NCI-H2029 (cell line): ENCODE results near the gene DNAAF8.
A peak's percentile ranks its signal among the peaks of the same experiment; 100 is the strongest.
"Not testable (repeated sequence)": the region's sequence is repeated elsewhere in the genome, so short reads cannot be mapped to it uniquely, and the experiment has no call there.

Experiments
- DNase-seq: peaks from one replicate; lab custom pipeline; 2025; lab: John Stamatoyannopoulos, UW

Gene DNAAF8

GRCh38 chr16:4783251-4783950, 49.1 kb downstream of the DNAAF8 start:
- no peak for DNase-seq

GRCh38 chr16:4783951-4784336, 49.6 kb downstream of the DNAAF8 start:
- no peak for DNase-seq

GRCh38 chr16:4784444-4784987, 50.2 kb downstream of the DNAAF8 start:
- not testable (repeated sequence) for DNase-seq

- DNase-seq: no peak
Observed at GRCh38 chr16:4785758-4786433, 51.6 kb downstream of the DNAAF8 start.

- DNase-seq: no peak
Observed at GRCh38 chr16:4787068-4787467, 52.7 kb downstream of the DNAAF8 start.

- no peak for DNase-seq
Observed at GRCh38 chr16:4787627-4788482, 53.5 kb downstream of the DNAAF8 start, which contains the start of gene SEPTIN12. TSS of gene SEPTIN12 (minus strand) at chr16:4788345. CDS start at chr16:4787645, 700 bp downstream.

- DNase-seq: no peak
Observed at GRCh38 chr16:4788489-4788889, 54.2 kb downstream of the DNAAF8 start.

GRCh38 chr16:4788910-4789309, 54.6 kb downstream of the DNAAF8 start:
- no peak for DNase-seq

- DNase-seq: no peak
Observed at GRCh38 chr16:4790261-4790660, 55.9 kb downstream of the DNAAF8 start.

- no peak for DNase-seq
Observed at GRCh38 chr16:4790871-4791270, 56.5 kb downstream of the DNAAF8 start.

- no peak for DNase-seq
Observed at GRCh38 chr16:4792951-4793513, 58.7 kb downstream of the DNAAF8 start.

- DNase-seq: peak; percentile 67
Observed at GRCh38 chr16:4795181-4795827, 61.0 kb downstream of the DNAAF8 start, which contains the start of gene SMIM22. TSS of gene SMIM22 (plus strand) at chr16:4795369. CDS start at chr16:4795735, 366 bp downstream.

- no peak for DNase-seq
Observed at GRCh38 chr16:4795828-4796572, 61.7 kb downstream of the DNAAF8 start.

GRCh38 chr16:4796982-4797804, 62.9 kb downstream of the DNAAF8 start:
- DNase-seq: no peak

- no peak for DNase-seq
Observed at GRCh38 chr16:4797805-4798252, 63.5 kb downstream of the DNAAF8 start.

- no peak for DNase-seq
Observed at GRCh38 chr16:4798456-4798855, 64.1 kb downstream of the DNAAF8 start.
